Stomach (tissue), 4 donors: ENCODE data around the gene TMEM198.

Experiments
- CTCF ChIP-seq, 7 experiments: fragments of 450-650 bp in 4 of 7; fragments of 200-600 bp in 3 of 7; sonication (generic) in 3 of 7; IDR thresholded peaks; one replicate each; pipeline ENCODE4 v1.5.1; 2016 to 2019; ENCODE audit warnings: antibody characterized with exemption in 7 of 7, control low read depth in 2 of 7, mild to moderate bottlenecking in 1 of 7
- POLR2A ChIP-seq, 4 donors: fragments of 450-650 bp; IDR thresholded peaks; one replicate each; pipeline ENCODE4 v1.6.1; 2016; ENCODE audit warnings: antibody characterized with exemption in 4 of 4, control low read depth in 2 of 4, mild to moderate bottlenecking in 1 of 4, moderate library complexity in 1 of 4
- POLR2AphosphoS5 ChIP-seq, 3 donors: sonication (generic); formaldehyde crosslinking; IDR thresholded peaks; one replicate each; pipeline ENCODE4 v1.6.1; 2016; ENCODE audit warnings: antibody characterized with exemption in 3 of 3

- TF ChIP-seq POLR2A (IDR thresholded peaks at IDR 0.05) (no peak), POLR2AphosphoS5 (IDR thresholded peaks at IDR 0.05) (no peak), CTCF (IDR thresholded peaks at IDR 0.05) (no peak)
Measured at GRCh38 chr2:219572237-219573001, 28.6 kb downstream of the TMEM198 start, which contains the start of gene INHA.
